ENCODE data around the gene KATNAL2.
"Not testable (repeated sequence)": the region's sequence is repeated elsewhere in the genome, so short reads cannot be mapped to it uniquely, and the experiment has no call there.

Gene KATNAL2

DNA sequence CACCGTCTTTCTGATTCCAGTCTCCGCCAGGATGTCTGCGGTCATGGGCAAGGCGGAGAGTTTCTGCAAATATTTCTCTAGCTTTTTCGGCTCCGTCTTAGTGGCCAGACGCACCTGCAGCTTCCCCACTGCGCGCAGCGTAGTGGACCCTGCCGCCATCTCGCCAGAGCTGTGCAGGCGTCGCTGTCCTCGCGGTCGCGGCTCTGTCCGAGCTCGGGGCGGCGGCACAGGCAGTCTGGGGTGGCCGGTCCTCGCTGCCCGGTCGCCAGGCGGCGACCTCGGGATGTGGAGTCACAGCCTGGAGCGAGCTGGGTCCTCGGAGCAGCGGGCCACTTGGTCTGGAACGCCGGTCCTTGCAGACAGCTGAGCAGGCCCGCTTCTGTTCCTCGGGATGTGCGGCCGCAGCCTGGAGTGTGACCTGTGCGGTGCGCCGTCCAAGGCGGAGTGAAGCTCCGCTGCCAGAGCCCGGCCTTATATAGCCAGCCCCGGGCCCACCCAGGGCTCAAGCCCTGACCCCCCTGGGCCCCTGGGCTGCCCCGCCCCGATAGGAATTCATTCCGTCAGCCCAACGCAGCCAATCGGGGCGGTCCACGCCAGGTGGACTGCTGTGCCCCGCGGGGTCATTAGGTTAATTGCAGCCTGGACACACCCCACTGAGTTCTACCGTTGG lies 112.4 kb downstream of the KATNAL2 start:
- not testable (repeated sequence) for H3K4me3 ChIP-seq

DNA sequence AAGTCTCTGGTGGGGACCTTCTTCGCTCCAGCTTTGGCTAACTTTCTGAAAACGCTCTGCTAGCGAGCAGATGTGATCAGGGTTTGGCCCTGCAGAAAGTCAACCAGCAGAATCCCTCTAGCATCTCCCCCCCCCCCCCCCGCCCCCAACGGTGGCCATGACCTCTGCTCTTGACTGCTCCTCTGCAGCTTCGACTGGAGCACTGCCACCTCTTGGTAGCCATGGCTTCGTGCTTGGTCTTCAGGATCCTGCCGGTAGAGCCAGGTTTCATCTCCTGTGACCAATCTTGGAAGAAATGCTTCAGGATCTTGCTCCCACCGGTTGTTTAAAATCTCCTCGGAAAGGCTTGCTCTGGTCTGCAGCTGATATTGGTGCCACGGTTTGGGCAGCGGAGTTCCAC lies 113.5 kb downstream of the KATNAL2 start:
- H3K27ac ChIP-seq, H3K4me3 ChIP-seq: not testable (repeated sequence)

More for the DNA sequence above, 112.4 kb downstream of the KATNAL2 start:
- not testable (repeated sequence) for H3K27ac ChIP-seq

DNA sequence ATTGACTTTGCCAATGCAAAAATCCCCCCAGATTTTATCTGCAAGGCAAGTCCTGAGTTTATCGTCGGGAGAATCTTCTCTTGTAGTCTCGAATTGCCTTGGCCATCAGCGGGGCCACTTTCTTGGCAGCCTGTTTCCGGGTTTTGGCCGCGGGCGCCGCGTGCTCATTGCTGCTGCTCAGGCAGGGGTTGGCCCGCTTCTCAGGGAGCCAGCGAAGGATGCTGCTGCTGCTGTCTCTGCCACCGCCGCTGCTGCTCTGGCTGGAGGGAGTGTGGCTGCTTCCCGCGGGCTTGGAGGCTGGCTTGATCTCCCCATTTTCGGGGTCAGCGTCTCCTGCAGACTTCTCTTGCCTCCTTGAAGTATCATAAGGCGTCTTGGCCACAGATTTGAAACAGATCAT lies 115.5 kb downstream of the KATNAL2 start:
- H3K27ac ChIP-seq = no peak overlapping the region
- no peak overlapping the region for H3K4me3 ChIP-seq

DNA sequence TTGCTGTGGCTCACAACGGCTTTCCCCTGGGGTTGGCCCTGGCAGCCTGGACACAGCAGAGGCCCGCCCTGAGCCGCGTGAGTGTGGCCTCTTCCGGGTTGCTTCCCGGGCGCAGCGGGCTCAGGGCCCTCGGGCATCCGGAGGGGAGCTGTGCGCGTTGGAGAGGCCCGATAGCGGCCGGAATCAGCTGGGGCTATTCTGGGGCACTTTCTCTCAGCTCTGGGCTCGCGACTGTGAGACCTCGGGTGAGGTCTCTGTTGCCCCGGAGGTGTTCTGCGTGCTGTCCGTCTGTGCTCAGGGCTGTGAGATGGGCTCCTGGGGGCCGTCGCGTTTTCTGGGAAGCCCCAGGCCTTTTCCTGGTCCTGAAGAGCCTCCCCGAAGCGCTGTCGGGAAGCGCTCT lies 117.2 kb downstream of the KATNAL2 start:
- H3K4me3 ChIP-seq, H3K27ac ChIP-seq: not testable (repeated sequence)

DNA sequence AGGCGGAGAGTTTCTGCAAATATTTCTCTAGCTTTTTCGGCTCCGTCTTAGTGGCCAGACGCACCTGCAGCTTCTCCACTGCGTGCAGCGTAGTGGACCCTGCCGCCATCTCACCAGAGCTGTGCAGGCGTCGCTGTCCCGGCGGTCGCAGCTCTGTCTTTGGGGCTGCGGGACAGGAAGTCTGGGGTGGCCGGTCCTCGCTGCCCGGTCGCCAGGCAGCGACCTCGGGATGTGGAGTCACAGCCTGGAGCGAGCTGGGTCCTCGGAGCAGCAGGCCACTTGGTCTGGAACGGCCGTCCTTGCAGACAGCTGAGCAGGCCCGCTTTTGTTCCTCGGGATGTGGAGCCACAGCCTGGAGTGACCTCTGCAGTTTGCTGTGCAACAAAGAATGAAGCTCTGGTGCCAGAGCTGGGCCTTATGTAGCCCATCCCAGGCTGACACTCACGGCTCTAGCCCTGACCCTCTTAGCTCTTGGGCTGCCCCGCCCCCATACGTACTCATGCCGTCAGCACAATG lies 117.8 kb downstream of the KATNAL2 start, which contains the start of gene ELOA2:
ELOA2 (minus strand) TSS at position 466 of the 516 bp plus-strand sequence; CDS start at position 109, 357 bp downstream.
- no peak within 1 kb of the TSS for H3K4me3 ChIP-seq
- H3K27ac ChIP-seq = no peak within 1 kb of the TSS

DNA sequence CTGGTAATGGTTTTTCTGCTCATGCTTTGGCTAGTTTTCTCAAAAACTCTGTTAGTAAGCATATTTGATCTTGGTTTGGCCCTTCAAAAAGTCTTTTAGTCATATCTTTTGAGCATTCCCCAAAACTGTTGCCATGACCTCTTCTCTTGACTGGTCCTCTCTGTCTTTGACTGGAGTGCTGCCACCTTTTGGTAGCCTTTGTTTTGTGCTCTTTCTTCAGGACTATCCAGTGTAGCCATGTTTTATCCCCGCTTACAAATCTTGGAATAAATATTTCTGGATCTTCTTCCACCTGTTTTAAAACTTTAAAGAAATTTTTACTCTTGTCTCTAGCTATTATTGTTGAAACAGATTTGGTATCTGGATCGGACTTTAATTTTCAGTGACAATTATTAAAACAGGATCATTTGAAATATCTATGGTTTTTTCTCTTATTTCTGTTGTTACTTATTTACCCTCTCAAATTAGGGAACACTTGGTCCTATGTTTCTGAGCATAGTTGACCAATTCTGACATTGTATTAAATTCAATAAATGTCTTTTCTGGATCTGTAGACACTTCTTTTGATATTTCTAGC lies 119.0 kb downstream of the KATNAL2 start:
- H3K27ac ChIP-seq = no peak overlapping the region

DNA sequence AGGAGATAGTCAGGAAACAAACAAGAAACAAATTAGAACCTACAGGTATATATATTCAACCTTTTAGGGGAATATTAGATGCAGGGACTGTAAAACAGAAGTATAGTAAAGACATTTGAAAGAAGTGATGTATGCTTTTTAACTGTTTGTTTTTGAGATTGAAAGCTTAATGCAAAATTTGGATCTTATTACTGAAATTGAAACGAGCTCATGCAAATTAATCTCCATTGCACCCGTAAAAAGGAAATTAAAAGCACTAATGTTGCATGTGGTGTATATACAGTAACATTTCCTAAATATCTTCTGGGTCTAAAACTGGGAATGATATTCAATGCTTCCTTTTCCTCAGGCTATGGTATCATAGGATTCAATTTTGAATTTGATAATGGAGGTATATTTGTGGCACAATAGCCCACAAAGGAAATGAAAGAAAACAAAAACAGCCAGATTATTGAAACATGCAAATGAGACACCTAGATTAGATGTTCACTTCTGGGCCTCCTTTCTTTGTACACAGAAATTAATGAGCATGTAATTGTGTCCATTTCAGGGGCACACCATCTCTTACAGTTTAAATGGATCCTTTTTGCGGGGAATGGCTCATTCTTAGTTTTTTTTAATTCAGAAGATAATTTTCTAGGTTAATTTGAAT lies 119.7 kb downstream of the KATNAL2 start:
- H3K27ac ChIP-seq = no peak overlapping the region

More for the DNA sequence above, 119.0 kb downstream of the KATNAL2 start:
- H3K4me3 ChIP-seq = no peak overlapping the region

DNA sequence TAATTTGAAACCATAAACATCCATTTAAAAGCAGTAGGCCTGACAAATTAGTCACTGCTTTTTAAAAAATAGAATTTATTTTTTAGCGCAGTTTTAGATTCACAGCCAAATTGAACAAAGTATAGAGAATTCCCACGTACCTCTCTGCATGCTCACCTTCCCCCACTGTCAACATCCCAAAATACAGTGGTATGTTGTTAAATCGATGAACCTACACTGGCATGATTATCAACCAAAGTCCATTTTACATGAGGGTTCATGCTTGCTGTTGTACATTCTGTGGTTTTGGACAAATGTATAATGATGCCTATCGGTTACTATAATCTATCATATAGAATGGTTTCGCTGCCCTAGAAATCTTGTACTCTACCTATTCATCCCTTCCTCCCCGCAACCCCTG lies 123.6 kb downstream of the KATNAL2 start:
- H3K27ac ChIP-seq = no peak overlapping the region

More for the DNA sequence above, 119.7 kb downstream of the KATNAL2 start:
- no peak overlapping the region for H3K4me3 ChIP-seq

DNA sequence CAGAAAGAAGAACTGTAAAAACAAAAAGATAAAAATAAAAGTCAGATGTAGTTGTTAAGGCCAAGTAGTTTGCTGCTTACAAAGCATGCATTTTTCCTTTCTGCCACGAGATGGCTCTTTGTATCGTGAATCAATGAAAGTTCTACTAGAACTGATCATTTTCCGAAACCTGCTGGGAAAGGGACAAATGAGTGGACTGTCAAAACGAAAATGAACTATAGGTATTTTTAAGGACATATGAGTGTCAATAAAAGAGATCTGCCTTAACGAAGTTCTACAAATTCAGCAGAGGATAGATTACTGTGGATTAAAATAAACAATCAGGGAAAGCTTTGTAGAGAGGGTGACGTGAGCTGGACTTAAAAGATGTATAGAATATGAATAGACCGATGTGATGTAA lies 133.1 kb downstream of the KATNAL2 start:
- H3K4me3 ChIP-seq = no peak overlapping the region

More for the DNA sequence above, 123.6 kb downstream of the KATNAL2 start:
- no peak overlapping the region for H3K4me3 ChIP-seq

DNA sequence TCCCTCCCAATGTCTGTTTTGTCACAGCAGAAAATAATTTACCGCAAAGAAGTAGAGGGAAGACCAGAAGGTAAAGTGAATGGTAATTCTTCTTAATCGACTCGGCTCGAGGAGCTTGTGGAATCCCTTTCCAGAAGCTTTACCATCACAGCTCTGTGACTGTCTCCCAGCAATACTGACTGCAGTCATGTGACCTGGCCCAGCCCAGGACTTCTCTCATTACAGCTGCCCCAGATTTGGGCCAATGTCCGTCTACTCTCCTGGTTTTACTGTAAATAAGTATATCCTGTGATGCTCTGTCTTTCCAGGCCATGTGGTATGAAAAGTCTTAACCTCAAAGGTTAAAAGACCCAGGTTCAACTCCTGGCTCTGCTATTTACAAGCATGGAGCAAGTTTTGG lies 137.0 kb downstream of the KATNAL2 start:
- H3K4me3 ChIP-seq = no peak overlapping the region
- H3K27ac ChIP-seq = no peak overlapping the region

More for the DNA sequence above, 133.1 kb downstream of the KATNAL2 start:
- no peak overlapping the region for H3K27ac ChIP-seq

DNA sequence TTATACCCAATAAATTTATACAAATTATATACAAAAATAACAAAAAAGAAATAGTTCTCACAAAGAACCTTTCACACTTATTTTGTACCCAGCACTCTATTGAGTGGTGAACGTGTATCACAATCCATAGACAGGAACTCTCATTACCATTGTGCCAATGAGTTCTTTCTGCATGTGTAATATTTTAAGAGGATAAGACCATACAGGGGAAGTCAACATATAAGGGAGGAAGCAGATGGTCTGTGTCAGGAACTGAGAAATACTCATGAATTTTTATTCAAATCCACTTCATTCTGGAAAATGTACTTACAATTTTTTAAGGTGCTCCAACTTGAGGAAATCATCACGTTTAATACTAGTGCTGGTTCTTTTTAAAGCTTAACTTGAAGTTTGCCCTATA lies 145.1 kb downstream of the KATNAL2 start:
- Histone ChIP-seq H3K4me3 (no peak overlapping the region), H3K27ac (no peak overlapping the region)

DNA sequence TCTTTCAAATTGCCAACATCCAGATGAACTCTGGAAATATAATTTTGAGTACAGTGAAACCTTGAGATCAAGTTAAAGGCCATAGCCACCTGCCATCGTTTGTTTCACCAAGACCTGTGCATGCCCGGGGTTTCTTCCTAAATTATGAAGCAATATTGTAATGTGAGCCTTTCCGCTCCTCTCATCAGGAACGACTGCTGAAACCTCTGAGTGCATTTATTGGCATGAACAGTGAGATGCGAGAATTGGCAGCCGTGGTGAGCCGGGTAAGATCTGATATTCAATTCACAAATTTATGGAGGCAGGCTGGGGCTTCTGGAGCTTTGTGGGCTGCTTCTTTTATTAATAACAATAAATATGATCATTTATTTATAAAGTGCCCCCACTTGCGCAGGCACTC lies 145.7 kb downstream of the KATNAL2 start:
- no peak overlapping the region for H3K4me3 ChIP-seq
- no peak overlapping the region for H3K27ac ChIP-seq

DNA sequence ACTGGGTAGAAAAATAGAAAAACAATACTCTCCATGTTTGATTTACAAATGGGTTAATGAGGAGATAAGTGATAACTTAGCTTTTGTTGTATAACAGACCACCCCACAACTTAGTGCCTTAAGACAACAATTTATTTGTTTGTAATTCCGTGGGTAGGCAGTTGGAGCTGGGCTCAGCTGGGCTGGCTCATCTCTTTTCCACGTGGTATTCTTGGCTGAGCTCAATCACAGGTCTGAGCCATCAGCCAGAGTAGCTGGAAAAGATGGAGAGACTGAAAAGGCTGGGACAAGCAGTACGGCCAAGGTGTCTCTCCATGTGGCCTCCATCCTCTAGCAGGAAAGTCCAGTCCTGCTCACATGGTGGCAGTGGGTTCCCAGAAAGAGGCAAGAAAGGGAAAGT lies 150.2 kb downstream of the KATNAL2 start:
- no peak overlapping the region for H3K4me3 ChIP-seq
- no peak overlapping the region for H3K27ac ChIP-seq

DNA sequence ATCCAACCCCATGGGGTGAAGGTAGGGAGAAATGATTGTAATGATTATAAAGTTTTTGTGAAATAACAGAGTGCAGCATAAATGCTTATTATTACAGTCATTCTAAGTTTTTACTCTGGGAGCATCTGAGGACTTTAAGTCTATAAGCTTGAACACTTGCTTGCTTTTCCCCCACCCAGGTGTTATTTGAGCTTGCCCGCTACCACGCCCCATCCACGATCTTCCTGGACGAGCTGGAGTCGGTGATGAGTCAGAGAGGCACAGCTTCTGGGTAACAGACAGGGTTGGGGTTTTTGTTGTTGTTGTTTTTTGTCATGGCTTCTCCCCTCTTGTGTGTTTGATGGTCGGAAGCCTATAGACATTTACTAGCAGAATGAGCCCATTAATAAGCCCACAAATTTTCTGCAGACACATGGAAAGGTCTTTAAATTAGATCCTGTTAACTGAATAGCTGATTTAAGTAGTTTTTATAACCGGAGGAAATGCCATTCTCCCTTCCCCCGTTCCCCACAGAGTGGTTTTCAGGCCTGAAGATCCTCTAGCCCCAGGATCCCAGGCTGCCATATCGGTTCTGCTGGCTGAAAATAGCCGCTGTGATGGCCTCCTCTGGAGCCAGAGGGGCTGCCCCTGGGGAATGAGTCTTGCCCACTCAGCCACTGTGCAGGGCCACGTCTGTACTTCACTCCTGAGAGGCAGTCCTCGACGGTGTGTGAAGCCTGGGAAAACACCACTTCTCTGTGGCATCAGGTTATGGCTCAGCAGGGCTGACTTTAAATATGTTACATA lies 157.9 kb downstream of the KATNAL2 start:
- Histone ChIP-seq H3K4me3 (no peak overlapping the region), H3K27ac (no peak overlapping the region)

DNA sequence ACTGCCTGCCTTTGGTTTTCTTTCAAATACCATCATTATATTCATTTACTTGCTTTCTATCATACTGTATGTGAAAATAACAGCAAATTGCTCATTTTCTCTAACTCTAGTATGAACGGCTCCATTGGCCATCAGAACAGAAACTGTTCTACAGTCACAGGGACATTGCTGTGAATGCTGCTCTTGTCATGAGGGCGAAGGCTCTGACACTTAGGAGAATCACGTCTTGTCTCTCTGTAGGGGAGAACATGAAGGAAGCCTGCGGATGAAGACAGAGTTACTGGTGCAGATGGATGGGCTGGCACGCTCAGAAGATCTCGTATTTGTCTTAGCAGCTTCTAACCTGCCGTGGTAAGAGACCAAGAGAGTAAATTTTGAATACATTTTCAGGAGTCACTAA lies 159.7 kb downstream of the KATNAL2 start:
- Histone ChIP-seq H3K4me3 (no peak overlapping the region), H3K27ac (no peak overlapping the region)

DNA sequence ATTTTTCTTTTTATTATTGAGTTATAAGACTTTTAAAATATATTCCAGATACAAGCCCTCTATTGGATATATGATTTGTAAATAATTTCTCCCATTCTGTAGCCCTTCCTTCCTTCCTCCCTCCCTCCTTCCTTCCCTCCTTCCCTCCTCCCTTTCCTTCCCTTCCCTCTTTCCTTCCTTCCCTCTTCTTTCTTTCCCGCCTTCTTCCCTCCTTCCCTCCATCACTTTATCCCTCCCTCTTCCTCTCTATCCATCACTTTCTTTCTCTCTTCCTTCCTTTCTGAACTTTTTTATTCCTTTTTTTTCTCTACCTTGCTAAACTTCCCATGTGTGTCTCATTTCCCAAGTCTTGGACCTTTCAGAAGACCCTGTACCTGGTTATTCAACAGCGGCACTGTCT lies 163.5 kb downstream of the KATNAL2 start:
- H3K27ac ChIP-seq = no peak overlapping the region

DNA sequence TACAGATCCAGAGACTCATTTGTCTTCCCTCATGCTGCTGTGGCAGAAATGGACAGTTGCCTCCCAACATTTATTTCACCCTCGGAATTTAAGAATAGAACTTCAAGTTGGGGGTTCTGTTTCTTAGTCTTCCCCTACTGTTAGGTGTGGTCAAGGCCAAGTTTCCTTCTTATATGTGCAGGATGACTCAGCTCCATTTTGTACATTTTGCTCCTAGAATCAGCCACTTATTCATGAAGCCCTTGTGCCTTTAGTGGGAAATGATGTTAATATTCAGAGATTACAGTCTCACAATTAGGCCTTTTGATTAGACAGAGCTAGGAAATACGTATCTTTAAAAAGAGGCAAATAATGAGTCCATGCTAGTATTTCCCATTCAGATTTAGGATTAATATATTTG lies 164.2 kb downstream of the KATNAL2 start:
- no peak overlapping the region for H3K4me3 ChIP-seq

More for the DNA sequence above, 163.5 kb downstream of the KATNAL2 start:
- no peak overlapping the region for H3K4me3 ChIP-seq

DNA sequence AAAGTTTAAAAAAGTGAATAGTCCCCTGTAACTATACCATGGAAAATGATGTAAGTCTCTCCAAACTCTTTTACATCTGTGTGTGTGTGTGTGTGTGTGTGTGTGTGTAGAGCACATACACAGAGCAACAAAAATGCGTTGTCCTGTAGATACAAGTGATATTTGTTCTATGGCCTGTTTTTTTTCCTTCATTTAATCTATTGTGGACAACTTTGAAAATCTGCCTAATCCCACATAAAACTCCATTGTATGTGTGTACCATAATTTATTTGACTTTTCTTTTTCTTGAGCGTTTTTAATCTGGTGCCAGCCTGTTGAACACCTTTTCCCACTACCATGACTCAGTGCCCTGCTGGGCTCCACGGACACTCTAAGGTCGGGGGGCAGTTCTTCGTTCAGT lies 170.3 kb downstream of the KATNAL2 start:
- Histone ChIP-seq H3K27ac (no peak overlapping the region), H3K4me3 (no peak overlapping the region)

More for the DNA sequence above, 164.2 kb downstream of the KATNAL2 start:
- H3K27ac ChIP-seq = no peak overlapping the region

DNA sequence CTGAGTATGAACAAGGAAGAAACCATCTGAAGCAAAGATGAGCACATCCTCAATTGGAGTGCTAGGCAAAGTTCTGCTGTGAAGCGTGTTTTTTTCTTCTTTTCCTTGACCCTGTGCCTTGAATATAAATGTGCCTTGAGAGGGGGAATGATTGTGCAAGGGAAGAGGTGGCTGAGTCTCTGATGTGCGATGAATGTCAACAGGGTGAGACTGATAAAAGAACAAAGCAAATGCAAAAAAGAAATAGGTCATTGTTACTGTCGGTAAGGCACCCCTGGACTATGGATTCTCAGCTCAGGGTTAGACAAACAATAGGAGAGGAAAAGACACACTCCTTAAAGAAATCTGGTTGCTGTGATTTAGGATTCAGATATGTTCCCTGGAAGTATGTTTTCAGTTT lies 178.4 kb downstream of the KATNAL2 start:
- Histone ChIP-seq H3K4me3 (no peak overlapping the region), H3K27ac (no peak overlapping the region)

DNA sequence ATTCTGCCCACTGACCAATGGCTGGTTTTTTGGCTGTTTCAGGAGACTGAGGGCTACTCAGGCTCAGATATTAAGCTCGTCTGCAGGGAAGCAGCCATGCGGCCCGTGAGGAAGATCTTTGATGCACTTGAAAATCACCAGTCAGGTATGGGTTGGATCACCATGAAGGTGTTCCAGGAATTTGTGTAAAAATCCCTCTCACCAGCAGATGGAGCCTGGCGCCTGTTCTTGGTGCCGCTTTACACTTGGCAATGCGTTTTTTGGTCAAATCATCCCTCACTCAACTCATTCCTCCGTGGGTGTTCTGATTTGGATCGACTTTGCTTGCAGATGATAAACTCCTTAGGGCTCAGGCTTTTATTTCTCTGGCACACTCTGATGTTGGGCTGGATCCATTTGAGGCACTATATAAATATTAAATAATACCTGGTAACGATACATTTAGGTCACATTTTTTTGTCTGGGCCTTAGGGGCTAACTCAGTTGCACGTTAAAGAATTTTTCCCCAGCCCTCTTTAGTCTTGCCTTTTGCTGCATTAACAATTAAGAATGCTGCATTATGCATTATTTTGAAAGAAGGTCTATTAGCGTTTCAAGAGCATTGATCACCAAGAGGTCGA lies 182.9 kb downstream of the KATNAL2 start:
- Histone ChIP-seq H3K27ac (no peak overlapping the region), H3K4me3 (no peak overlapping the region)
